Stimulated activated CD4-positive, alpha-beta T cell treated with anti-CD3 and anti-CD28 coated beads, Interleukin-12 subunit alpha, Interleukin-12 subunit beta, amount 100 ng/mL, for 24 hours (primary cell): Measurements from ENCODE around the gene TTLL9.

ENCODE experiments used
- DNase-seq, 2 experiments: peaks; one replicate each; pipeline ENCODE4 v3.0.0-alpha.2; 2020; ENCODE audit warnings: low read depth in 2 of 2

The TTLL9 gene

GRCh38 chr20:31977080-31977479 lies 106.6 kb downstream of the TTLL9 start:
- no peak for DNase-seq

DNA sequence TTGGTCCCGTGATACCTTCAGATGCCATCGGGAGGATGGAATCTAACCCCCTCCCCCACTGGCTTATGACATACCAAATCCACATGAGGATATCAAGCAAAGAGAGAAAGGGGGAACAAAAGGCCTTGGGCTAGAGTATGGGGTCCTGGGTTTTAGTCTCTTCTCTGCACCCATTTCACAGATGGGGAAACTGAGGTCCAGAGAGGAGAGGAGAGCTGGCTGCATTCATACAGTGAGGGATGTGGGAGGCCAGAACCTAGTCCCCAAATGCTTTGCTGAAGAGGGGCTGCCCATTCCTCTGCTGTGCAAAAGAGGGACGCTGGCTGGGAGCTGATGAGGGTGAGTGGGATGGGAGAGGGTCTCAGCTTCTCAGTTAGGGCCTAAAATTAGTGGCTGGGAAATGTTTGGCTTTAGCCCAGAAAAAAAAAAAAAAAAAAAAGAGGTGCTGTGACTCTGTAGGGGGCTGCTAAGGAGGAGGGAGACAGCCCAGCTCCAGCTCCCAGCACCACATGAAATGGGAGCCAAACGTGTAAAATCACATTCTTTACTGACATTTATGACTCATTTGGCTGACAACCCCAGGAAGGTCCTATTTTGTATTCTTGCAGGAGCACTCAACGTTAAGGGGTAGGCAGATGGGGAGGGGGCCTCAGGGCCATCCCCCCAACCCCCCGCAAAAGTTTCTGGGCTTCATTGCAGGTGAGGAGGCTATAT lies 109.4 kb downstream of the TTLL9 start:
- DNase-seq, result no peak

DNA sequence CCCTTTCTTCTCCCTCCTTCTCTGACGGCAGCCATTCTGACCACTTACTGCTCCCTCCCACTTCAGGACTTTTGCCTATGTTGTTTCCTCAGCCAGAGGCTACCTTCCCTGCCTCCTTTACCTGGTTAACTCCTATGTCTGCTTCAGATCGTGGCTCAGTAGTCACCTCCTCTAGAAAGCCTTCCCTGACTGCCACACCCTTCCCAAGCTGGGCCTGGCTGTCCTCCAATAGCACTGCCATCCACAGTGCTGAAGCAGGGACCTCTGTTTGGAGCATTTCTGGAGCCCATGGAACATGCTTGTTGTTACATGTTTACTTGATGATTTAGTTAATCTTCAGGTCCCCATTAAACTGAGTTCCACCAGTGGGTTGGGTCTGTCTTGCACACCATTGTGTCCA lies 111.3 kb downstream of the TTLL9 start:
- no peak for DNase-seq

DNA sequence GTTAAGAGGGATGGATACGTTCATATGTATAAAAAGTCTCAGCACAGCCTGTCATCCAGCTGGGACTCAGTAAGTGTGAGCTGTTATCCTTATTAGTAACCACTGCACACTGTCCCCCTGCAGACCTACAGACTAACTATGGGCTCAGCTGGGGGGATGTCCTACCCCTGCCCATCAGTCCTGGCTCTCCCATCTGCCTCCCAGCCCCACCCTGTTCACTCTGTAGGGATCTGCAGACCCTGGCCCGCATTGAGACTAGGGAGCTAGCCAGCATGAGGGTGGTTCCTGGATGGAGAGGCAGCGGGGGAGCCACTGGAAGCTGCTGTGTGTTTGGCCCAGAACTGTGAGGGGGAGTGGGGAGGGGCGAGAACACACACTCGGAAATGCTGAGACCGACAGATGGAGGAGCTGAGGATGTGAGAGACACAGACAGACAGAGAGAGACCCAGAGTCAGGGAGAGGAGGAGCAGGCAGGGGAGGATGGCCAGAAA lies 114.6 kb downstream of the TTLL9 start:
- no peak for DNase-seq

GRCh38 chr20:31987744-31988143 lies 117.3 kb downstream of the TTLL9 start:
- DNase-seq, result no peak

DNA sequence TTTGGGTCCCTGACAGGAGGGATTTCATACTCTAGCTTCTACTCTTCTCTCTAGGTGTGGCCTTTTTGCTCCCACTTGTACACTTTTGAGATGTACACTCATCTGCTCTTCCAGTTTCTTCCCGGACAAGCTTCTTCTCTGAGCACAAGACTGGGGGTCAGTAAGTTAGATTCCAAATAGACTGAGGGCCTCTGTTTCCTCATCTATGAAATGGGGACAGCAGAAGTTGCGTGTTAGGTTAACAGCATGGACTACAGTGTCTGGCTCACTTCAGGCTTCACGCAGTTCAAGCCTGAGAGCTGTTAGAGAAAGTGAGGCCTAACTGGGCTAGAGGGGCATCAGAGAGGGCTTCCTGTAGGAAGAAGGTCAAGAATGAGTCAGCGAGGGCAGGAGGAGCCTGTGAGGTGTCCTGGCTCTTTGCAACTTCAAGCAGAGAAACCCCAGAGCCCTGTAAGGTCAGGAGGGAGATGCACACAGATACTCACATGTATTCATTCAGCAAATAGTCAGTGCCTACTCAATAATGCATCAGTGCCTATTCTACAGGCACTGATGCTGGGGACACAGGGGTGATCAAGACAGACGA lies 118.1 kb downstream of the TTLL9 start:
- DNase-seq, result no peak

DNA sequence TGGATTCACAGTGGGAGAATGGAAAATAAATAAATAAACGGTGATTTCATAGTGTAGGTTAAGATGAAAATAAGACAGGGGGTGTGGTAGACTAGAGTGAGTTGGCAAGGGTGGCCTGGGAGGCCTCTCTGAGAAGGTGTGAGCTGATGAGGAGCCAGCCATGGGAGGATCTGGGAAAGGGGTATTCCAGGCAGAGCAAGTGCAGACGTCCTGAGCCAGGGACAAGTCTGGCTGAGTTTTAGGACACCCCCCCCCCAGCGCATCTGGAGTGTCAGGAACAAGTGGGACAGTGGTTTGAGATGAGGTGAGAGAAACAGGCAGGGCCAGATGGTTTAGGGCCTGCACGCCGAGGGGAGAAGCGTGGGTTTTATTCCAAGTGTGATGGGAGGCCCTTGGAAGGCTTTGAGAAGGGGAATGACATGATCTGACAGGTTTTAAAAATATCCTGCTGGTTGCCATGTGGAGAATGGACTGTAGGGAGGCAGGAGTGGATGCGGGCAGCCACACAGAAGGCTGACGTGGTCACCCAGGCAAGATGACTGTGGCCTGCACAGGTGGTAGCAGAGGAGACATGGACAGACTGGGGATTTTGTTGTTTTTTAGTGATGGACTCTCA lies 118.7 kb downstream of the TTLL9 start:
- no peak for DNase-seq

DNA sequence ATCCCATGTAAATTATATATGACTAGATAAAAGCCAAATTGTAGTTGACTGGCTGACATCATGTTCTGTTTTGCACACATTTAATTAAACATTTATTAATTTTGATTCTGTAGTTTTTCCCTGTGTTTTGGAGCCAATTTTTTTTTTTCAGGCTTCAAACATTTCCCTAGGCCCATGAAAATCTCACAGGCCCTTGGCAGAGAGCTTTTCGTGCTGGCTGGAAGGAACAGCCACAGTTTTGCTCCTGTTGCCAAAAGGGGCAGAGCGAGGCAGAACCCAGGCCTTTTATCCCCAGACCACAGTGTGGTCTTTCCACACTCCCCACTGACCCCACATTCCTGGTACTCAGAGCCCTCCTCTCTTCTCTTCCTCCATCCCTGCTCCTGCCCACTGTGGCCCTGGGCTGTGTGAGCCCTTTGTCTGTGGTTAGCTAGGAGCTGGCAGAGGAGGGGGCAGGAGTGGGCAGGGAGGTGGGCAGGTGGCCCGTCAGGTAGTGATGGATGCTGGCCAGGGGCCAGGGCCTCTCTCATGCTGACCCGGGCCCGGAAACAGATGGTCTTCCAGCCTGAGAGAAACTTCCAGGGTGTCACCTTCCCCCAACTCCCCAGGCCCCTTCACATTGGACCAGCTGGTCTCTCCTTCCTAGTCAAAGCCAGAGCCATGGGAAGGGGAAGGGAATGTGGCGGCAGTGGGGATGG lies 120.4 kb downstream of the TTLL9 start:
- no peak for DNase-seq

- no peak for DNase-seq
These were observed 120.9 kb downstream of the TTLL9 start for GRCh38 chr20:31991339-31991705.

- DNase-seq, result no peak
These were observed 121.7 kb downstream of the TTLL9 start for GRCh38 chr20:31992086-31992485.
